NB4 (cell line): ENCODE measurements around the gene INO80.

Experiments
- DNase-seq: peaks from one replicate; pipeline ENCODE4 v3.0.0; 2010; ENCODE audit warnings: low read depth
- H3K4me3 ChIP-seq: one replicate; pipeline ENCODE4 v1.5.1; 2011; ENCODE audit warnings: mild to moderate bottlenecking, low read depth, low read length, moderate library complexity
- MAX ChIP-seq: IDR thresholded peaks from 2 replicates; pipeline ENCODE4 v1.6.1; 2011; ENCODE audit warnings: low read depth, low read length
- MYC ChIP-seq: IDR thresholded peaks from 2 replicates; pipeline ENCODE4 v1.6.1; 2011; ENCODE audit warnings: low read depth, low read length
- POLR2A ChIP-seq: IDR thresholded peaks from 2 replicates; pipeline ENCODE4 v1.6.1; 2011; ENCODE audit warnings: mild to moderate bottlenecking; ENCODE audit not compliant: insufficient read length; ENCODE audit errors: extremely low read depth
- TF ChIP-seq, protein P1 (sequence below): IDR thresholded peaks from one replicate; pipeline ENCODE4 v1.5.1; 2012; ENCODE audit warnings: low read depth, low read length

The INO80 gene

GRCh38 chr15:41116116-41116961 is at the start of gene INO80:
TSS of gene INO80 (minus strand) at chr15:41116280. CDS start at chr15:41096310, 19,970 bp downstream.
- peak within 1 kb of the TSS; percentile 97 for H3K4me3 ChIP-seq
- TF ChIP-seq POLR2A (peak; percentile 93), MAX (peak; percentile 28), MYC (peak; percentile 20)
- TF ChIP-seq, protein P1, sequence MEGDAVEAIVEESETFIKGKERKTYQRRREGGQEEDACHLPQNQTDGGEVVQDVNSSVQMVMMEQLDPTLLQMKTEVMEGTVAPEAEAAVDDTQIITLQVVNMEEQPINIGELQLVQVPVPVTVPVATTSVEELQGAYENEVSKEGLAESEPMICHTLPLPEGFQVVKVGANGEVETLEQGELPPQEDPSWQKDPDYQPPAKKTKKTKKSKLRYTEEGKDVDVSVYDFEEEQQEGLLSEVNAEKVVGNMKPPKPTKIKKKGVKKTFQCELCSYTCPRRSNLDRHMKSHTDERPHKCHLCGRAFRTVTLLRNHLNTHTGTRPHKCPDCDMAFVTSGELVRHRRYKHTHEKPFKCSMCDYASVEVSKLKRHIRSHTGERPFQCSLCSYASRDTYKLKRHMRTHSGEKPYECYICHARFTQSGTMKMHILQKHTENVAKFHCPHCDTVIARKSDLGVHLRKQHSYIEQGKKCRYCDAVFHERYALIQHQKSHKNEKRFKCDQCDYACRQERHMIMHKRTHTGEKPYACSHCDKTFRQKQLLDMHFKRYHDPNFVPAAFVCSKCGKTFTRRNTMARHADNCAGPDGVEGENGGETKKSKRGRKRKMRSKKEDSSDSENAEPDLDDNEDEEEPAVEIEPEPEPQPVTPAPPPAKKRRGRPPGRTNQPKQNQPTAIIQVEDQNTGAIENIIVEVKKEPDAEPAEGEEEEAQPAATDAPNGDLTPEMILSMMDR = no peak
- peak; percentile 98 for DNase-seq

DNA sequence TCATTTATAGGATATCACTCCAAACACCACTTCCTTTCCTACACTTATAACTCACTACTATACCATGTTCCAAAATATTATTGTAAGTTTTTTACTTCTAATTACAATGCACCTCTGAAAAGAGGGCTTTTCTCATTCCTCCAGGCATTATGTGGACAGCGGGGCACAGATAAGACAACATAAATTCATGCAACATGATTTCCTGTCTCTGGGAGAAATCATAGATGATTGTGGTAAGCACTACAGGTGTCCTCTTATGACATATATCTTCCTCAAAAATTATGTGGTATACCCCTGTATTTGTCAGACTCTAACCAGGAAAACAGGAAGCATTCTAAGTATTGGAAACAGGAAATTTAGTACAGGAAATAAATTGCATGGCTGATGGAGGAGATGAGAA is 45.7 kb upstream of the INO80 start:
- no peak for DNase-seq
- TF ChIP-seq POLR2A = no peak
- no peak for TF ChIP-seq MYC
- TF ChIP-seq, protein P1 = no peak
- TF ChIP-seq MAX = no peak
- H3K4me3 ChIP-seq = no peak overlapping the region

DNA sequence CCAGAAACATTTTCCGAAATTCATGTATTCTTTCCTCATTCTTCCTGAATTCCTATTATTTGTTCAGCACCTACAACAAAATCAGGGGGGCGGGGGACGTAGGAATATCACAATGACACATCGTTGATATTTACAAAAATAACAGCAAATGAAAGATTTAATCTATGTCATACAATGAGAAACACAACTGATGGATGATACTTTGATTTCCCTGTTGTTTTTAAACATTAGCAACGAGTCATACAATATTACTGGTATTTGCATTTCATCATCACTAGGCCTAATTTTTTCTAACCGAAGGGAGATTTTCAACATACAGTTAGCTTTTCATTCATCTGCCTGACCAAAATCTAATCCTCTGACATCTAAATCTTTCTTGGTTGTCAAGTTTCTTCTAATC is 45.3 kb upstream of the INO80 start:
- H3K4me3 ChIP-seq = no peak overlapping the region
- DNase-seq = no peak
- TF ChIP-seq, protein P1 = no peak
- TF ChIP-seq MYC (no peak), MAX (no peak), POLR2A (no peak)

- DNase-seq = no peak
- H3K4me3 ChIP-seq = no peak overlapping the region
- TF ChIP-seq POLR2A (no peak), MYC (no peak), MAX (no peak)
- TF ChIP-seq, protein P1 = no peak
Measured at GRCh38 chr15:41160639-41161315, 44.7 kb upstream of the INO80 start.

DNA sequence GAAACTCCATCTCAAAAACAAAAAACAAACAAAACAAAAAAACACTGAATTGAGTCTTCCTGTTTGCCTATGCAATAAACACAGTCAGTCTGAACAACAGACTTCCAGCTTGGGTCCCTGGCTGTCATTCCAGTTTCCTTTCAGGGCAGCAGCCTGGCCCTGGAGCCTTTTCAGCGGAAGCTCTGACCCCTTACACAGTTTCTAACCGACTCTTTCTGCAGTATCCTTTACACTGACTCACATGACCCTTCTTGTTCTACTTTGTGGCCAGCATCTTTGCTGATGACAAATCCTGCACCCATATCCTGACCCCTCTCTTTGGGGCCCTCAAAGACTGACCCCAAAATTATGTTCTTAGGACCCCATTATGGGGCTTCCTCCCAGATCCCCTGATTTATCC is 38.3 kb upstream of the INO80 start:
- DNase-seq = no peak
- no peak overlapping the region for H3K4me3 ChIP-seq
- TF ChIP-seq MAX (no peak), POLR2A (no peak), MYC (no peak)
- TF ChIP-seq, protein P1 = no peak
